ENCODE results near the gene EXOSC3.

- TF ChIP-seq EZH2 (IDR thresholded peaks at IDR 0.05; ENCODE audit: borderline replicate concordance), result no peak
- TF ChIP-seq CTCF (IDR thresholded peaks at IDR 0.05; ENCODE audit: poor library complexity), result no peak
Observed at GRCh38 chr9:37788332-37788731, 3.5 kb upstream of the EXOSC3 start.
